IMR-90 (cell line): ENCODE results near the gene KDM4B. TPM values are rescaled to one million over a fixed set of nuclear protein-coding genes. Genes with fewer than 3 reads are reported as not detected.

Experiments used
- ATAC-seq: fragments of 200-7000 bp; cut with Tn5 transposase; 2 replicates; pipeline ENCODE4 v1.9.1; 2020; ENCODE audit warnings: low read depth, mild to moderate bottlenecking, moderate library complexity
- BruUV-seq: library from RNA; stranded (reverse); fragments of 400-500 nt; replicated peaks from 2 replicates; lab custom pipeline; 2021; lab: Mats Ljungman, UMichigan
- CTCF ChIA-PET: fragments of 300-600 bp; formaldehyde crosslinking; extraction: SDS; loops from one replicate; lab custom pipeline; 2021; ENCODE audit warnings: antibody characterized with exemption; lab: Yijun Ruan, JAX
- POLR2A ChIA-PET: fragments of 300-600 bp; sonication (Branson Sonifier 250); formaldehyde crosslinking; loops from one replicate; lab custom pipeline; 2022; ENCODE audit warnings: antibody characterized with exemption; ENCODE audit not compliant: unreplicated experiment; lab: Charles Lee
- DNase-seq: peaks from one replicate; pipeline ENCODE4 v3.0.0; 2013
- H2AFZ ChIP-seq: replicated peaks from 2 replicates; pipeline ENCODE3; 2013; ENCODE audit warnings: low read length, mild to moderate bottlenecking; ENCODE audit not compliant: poor library complexity
- H2AK5ac ChIP-seq: 2 replicates; pipeline ENCODE4 v1.6.1; 2013; ENCODE audit warnings: low read depth, low read length, inconsistent platforms
- H2AK9ac ChIP-seq: replicated peaks from 2 replicates; pipeline ENCODE3; 2013; ENCODE audit warnings: mild to moderate bottlenecking, low read depth, low read length, moderate library complexity; ENCODE audit not compliant: poor library complexity
- H2BK120ac ChIP-seq: 2 replicates; pipeline ENCODE4 v1.6.1; 2013; ENCODE audit warnings: low read depth, low read length, inconsistent platforms
- H2BK15ac ChIP-seq: 3 replicates; pipeline ENCODE4 v1.6.1; 2013; ENCODE audit warnings: low read depth, low read length, inconsistent platforms
- H2BK20ac ChIP-seq: 2 replicates; pipeline ENCODE4 v1.6.1; 2013; ENCODE audit warnings: low read depth, mild to moderate bottlenecking, inconsistent platforms, low read length, moderate library complexity
- H2BK5ac ChIP-seq: 2 replicates; pipeline ENCODE4 v1.6.1; 2013; ENCODE audit warnings: mild to moderate bottlenecking, low read depth, low read length, inconsistent platforms; ENCODE audit not compliant: poor library complexity, severe bottlenecking
- H3K14ac ChIP-seq: replicated peaks from 2 replicates; pipeline ENCODE4 v1.6.1; 2013; ENCODE audit warnings: low read depth, low read length, inconsistent platforms
- H3K18ac ChIP-seq: 2 replicates; pipeline ENCODE4 v1.6.1; 2013; ENCODE audit warnings: low read depth, low read length, control low read depth
- H3K23ac ChIP-seq: 2 replicates; pipeline ENCODE4 v1.6.1; 2013; ENCODE audit warnings: low read depth, low read length, inconsistent platforms
- H3K27ac ChIP-seq: 2 replicates; pipeline ENCODE4 v1.5.1; 2013; ENCODE audit warnings: mild to moderate bottlenecking, control low read depth, low read length; ENCODE audit not compliant: insufficient read depth
- H3K27me3 ChIP-seq: 2 replicates; pipeline ENCODE4 v1.6.1; 2013; ENCODE audit warnings: low read length; ENCODE audit not compliant: control insufficient read depth, insufficient read depth
- H3K36me3 ChIP-seq: 2 replicates; pipeline ENCODE4 v1.6.1; 2013; ENCODE audit warnings: low read length, mixed read lengths; ENCODE audit not compliant: control insufficient read depth, insufficient read depth
- H3K4ac ChIP-seq: 2 replicates; pipeline ENCODE4 v1.6.1; 2013; ENCODE audit warnings: low read depth, low read length, inconsistent platforms
- H3K4me1 ChIP-seq: 2 replicates; pipeline ENCODE4 v1.6.1; 2013; ENCODE audit warnings: low read length, mixed read lengths; ENCODE audit not compliant: control insufficient read depth, insufficient read depth
- H3K4me2 ChIP-seq: 2 replicates; pipeline ENCODE4 v1.6.1; 2013; ENCODE audit warnings: low read depth, mild to moderate bottlenecking, control low read depth, low read length, moderate library complexity
- H3K4me3 ChIP-seq: 2 replicates; pipeline ENCODE4 v1.5.1; 2013; ENCODE audit warnings: low read depth, mild to moderate bottlenecking, control low read depth, low read length, moderate library complexity; ENCODE audit not compliant: insufficient read depth
- H3K56ac ChIP-seq: 2 replicates; pipeline ENCODE4 v1.6.1; 2013; ENCODE audit warnings: low read length, inconsistent platforms; ENCODE audit not compliant: insufficient read depth; ENCODE audit errors: extremely low read depth
- H3K79me1 ChIP-seq, 2 experiments: 2 replicates each; pipeline ENCODE4 v1.6.1; 2013; ENCODE audit warnings: low read length in 2 of 2, inconsistent platforms in 1 of 2, low read depth in 1 of 2
- H3K9ac ChIP-seq: 2 replicates; pipeline ENCODE4 v1.6.1; 2013; ENCODE audit warnings: low read depth, low read length, control low read depth
- H3K9me1 ChIP-seq: 2 replicates; pipeline ENCODE4 v1.6.1; 2013; ENCODE audit warnings: low read length, inconsistent platforms; ENCODE audit not compliant: insufficient read depth
- H3K9me3 ChIP-seq: 2 replicates; pipeline ENCODE4 v1.6.1; 2013; ENCODE audit warnings: low read length; ENCODE audit not compliant: control insufficient read depth, insufficient read depth
- H4K20me1 ChIP-seq: 2 replicates; pipeline ENCODE4 v1.6.1; 2013; ENCODE audit warnings: low read length, inconsistent platforms; ENCODE audit not compliant: insufficient read depth
- H4K5ac ChIP-seq: 2 replicates; pipeline ENCODE4 v1.6.1; 2013; ENCODE audit warnings: mild to moderate bottlenecking, low read depth, low read length, control low read depth
- H4K8ac ChIP-seq, 2 experiments: 2 replicates each; pipeline ENCODE4 v1.6.1; 2013; ENCODE audit warnings: low read depth in 2 of 2, low read length in 2 of 2, control low read depth in 1 of 2, inconsistent platforms in 1 of 2
- H4K91ac ChIP-seq: 2 replicates; pipeline ENCODE4 v1.6.1; 2013; ENCODE audit warnings: low read depth, low read length, inconsistent platforms; ENCODE audit not compliant: insufficient read depth
- BHLHE40 ChIP-seq: fragments of 150-350 bp; IDR thresholded peaks from 2 replicates; pipeline ENCODE4 v1.6.1; 2016; ENCODE audit warnings: mild to moderate bottlenecking, low read depth, low read length
- CEBPB ChIP-seq: IDR thresholded peaks from 2 replicates; pipeline ENCODE4 v1.6.1; 2012; ENCODE audit warnings: low read depth, low read length, improper control_type of control experiment
- CHD1 ChIP-seq: IDR thresholded peaks from 2 replicates; pipeline ENCODE4 v1.6.1; 2012; ENCODE audit warnings: low read depth, low read length, improper control_type of control experiment
- FOS ChIP-seq: fragments of 150-350 bp; IDR thresholded peaks from 2 replicates; pipeline ENCODE4 v1.6.1; 2016; ENCODE audit warnings: low read depth, low read length
- MAFK ChIP-seq: IDR thresholded peaks from 2 replicates; pipeline ENCODE4 v1.6.1; 2012; ENCODE audit warnings: low read depth, low read length, improper control_type of control experiment
- MAZ ChIP-seq: IDR thresholded peaks from 2 replicates; pipeline ENCODE4 v1.6.1; 2012; ENCODE audit warnings: low read depth, mild to moderate bottlenecking, low read length, improper control_type of control experiment, moderate library complexity, borderline replicate concordance
- MXI1 ChIP-seq: IDR thresholded peaks from 2 replicates; pipeline ENCODE4 v1.6.1; 2012; ENCODE audit warnings: low read depth, mild to moderate bottlenecking, low read length, moderate library complexity, borderline replicate concordance
- NFE2L2 ChIP-seq: fragments of 150-350 bp; IDR thresholded peaks from 2 replicates; pipeline ENCODE4 v1.6.1; 2016; ENCODE audit warnings: low read depth, mild to moderate bottlenecking, low read length
- POLR2A ChIP-seq: IDR thresholded peaks from 2 replicates; pipeline ENCODE4 v1.6.1; 2012; ENCODE audit warnings: mild to moderate bottlenecking, low read depth, low read length
- RAD21 ChIP-seq: IDR thresholded peaks from 2 replicates; pipeline ENCODE4 v1.6.1; 2012; ENCODE audit warnings: low read length, improper control_type of control experiment
- RCOR1 ChIP-seq: IDR thresholded peaks from 2 replicates; pipeline ENCODE4 v1.6.1; 2012; ENCODE audit warnings: mild to moderate bottlenecking, low read length, improper control_type of control experiment; ENCODE audit not compliant: insufficient replicate concordance
- RFX5 ChIP-seq: IDR thresholded peaks from 2 replicates; pipeline ENCODE4 v1.8.0; 2012; ENCODE audit warnings: low read depth, mild to moderate bottlenecking, low read length, moderate library complexity
- SMC3 ChIP-seq: fragments of 150-350 bp; IDR thresholded peaks from 2 replicates; pipeline ENCODE4 v1.6.1; 2016; ENCODE audit warnings: low read depth, mild to moderate bottlenecking, antibody characterized with exemption, low read length, moderate library complexity
- WGBS, 2 experiments: methylation state at CpG; one replicate each; pipeline versions ENCODE4 v1.1.5 to v1.1.7; 2013; ENCODE audit warnings: missing lambda C conversion rate in 2 of 2; ENCODE audit not compliant: insufficient read length in 1 of 2; ENCODE audit errors: extremely low coverage in 2 of 2; 5-methylcytosine and 5-hydroxymethylcytosine counted together
- dilution Hi-C: fragments of 300-500 bp; cut with HindIII; formaldehyde crosslinking; loops from one replicate; pipeline ENCODE4 v1.14.3; 2018; ENCODE audit warnings: low sequenced_read_pairs; ENCODE audit not compliant: unreplicated experiment
- in situ Hi-C: fragments of 300-500 bp; cut with MboI; formaldehyde crosslinking; loops from 3 replicates; pipeline ENCODE4 v1.14.3; 2019; ENCODE audit warnings: low sequenced_read_pairs, inconsistent platforms, mixed read lengths
- intact Hi-C: fragments of 100-400 bp; cut with micrococcal nuclease; formaldehyde crosslinking; loops from 2 replicates; pipeline ENCODE4 v1.10.0; 2022
- polyA plus RNA-seq, 3 experiments: library from polyadenylated mRNA; depleted of rRNA; stranded (reverse); fragments of >200 nt; gene quantifications; 2 replicates each; pipeline ENCODE4 v1.2.3, GENCODE V29; 2012; ENCODE audit warnings: low replicate concordance in 1 of 3
- total RNA-seq: library from RNA; depleted of rRNA; stranded (reverse); fragments of >200 nt; gene quantifications from 2 replicates; pipeline ENCODE4 v1.2.3, GENCODE V29; 2012
- TF ChIP-seq, protein P1 (sequence below): conservative IDR thresholded peaks from 2 replicates; pipeline ENCODE4 v1.5.1; 2012; ENCODE audit warnings: mild to moderate bottlenecking, low read depth, low read length, improper control_type of control experiment
- TF ChIP-seq, protein P2 (sequence below): fragments of 150-350 bp; IDR thresholded peaks from 2 replicates; pipeline ENCODE4 v1.6.1; 2016; ENCODE audit warnings: low read depth, mild to moderate bottlenecking, low read length, moderate library complexity, borderline replicate concordance
- TF ChIP-seq, protein P3 (sequence below): fragments of 150-350 bp; IDR thresholded peaks from 2 replicates; pipeline ENCODE4 v1.6.1; 2017; ENCODE audit warnings: mild to moderate bottlenecking, antibody characterized with exemption, low read length, low read depth

KDM4B gene
- total and polyA plus RNA-seq, 2 of the 4 experiments (the other 2 are of a cell fraction): 5.0 to 17.9 TPM

DNA sequence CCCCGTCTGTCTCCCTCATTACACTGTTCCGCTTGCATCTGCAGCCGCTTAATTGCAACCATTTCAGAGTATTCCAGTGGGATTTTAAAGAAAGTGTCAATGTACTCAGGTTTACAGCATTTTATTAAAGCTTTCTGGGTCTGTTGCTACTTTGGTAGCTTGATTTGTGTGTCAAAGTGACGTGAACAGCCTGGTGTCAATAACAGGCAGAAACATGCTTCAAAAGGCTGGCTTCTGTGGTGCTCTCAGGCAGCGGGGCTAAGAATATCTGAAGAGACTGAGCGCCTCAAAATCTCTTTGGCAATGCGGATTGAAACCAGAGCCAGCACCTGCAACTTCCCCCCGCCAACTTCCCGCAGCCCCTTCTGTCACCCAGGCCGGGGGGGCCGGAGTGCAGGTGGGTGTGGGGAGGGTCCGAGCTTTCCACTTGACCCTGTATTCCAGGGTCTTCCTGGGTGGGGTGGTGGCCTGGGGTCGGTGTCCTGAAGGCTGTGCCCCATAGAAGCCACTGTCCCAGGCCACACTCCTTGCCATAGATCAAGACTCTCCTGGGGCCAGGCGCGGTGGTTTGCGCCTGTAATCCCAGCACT lies 81.2 kb downstream of the KDM4B start:
- H3K56ac ChIP-seq: no peak overlapping the region
- POLR2A ChIA-PET: no interaction called here
- H3K4ac ChIP-seq: no peak overlapping the region
- H3K27ac ChIP-seq: no peak overlapping the region
- H4K20me1 ChIP-seq: peaks cover 75% of the 10 kb centered on the region
- H3K36me3 ChIP-seq: peaks cover 22% of the 10 kb centered on the region
- in situ Hi-C loops (loop anchor here (5.0 kb wide), 1 partner anchor 527 kb away; no protein-coding TSS in a partner anchor), intact Hi-C loops (no loop called here), dilution Hi-C loops (no loop called here)
- WGBS, 2 experiments: 93% methylated on average over 5 of the region's 16 CpGs; no CpG with 5 or more reads in 1 of the 2 experiments
- no peak overlapping the region for H2BK120ac ChIP-seq
- H2AK5ac ChIP-seq: no peak overlapping the region
- H2BK20ac ChIP-seq: no peak overlapping the region
- no peaks in the 10 kb centered on the region for H3K27me3 ChIP-seq
- H3K18ac ChIP-seq: no peak overlapping the region
- CTCF ChIA-PET: no interaction called here
- peaks cover 2% of the 10 kb centered on the region; the same call in 1 of the 2 replicates for H3K9me1 ChIP-seq
- H2AK9ac ChIP-seq: peak overlapping the region; percentile 1
- H2BK15ac ChIP-seq: no peak overlapping the region
- no TSS peak for BruUV-seq
- no peak overlapping the region for H2AFZ ChIP-seq
- H3K4me3 ChIP-seq: no peak overlapping the region
- H3K9ac ChIP-seq: no peak overlapping the region
- H3K4me1 ChIP-seq: peaks cover 21% of the 10 kb centered on the region
- H3K9me3 ChIP-seq: no peaks in the 10 kb centered on the region
- no peak for ATAC-seq
- H3K14ac ChIP-seq: no peak overlapping the region
- H3K79me1 ChIP-seq: peaks cover 6 to 70% of the 10 kb centered on the region in 2 experiments; a peak in 3 of 4 replicates
- no peak overlapping the region for H3K4me2 ChIP-seq
- H3K23ac ChIP-seq: no peak overlapping the region
- TF ChIP-seq RFX5 (no peak), SMC3 (no peak), RCOR1 (no peak), POLR2A (no peak), RAD21 (no peak), MAFK (no peak), BHLHE40 (no peak), MXI1 (no peak), NFE2L2 (no peak), CHD1 (no peak), CEBPB (no peak), MAZ (no peak), FOS (no peak)
- TF ChIP-seq, protein P1, sequence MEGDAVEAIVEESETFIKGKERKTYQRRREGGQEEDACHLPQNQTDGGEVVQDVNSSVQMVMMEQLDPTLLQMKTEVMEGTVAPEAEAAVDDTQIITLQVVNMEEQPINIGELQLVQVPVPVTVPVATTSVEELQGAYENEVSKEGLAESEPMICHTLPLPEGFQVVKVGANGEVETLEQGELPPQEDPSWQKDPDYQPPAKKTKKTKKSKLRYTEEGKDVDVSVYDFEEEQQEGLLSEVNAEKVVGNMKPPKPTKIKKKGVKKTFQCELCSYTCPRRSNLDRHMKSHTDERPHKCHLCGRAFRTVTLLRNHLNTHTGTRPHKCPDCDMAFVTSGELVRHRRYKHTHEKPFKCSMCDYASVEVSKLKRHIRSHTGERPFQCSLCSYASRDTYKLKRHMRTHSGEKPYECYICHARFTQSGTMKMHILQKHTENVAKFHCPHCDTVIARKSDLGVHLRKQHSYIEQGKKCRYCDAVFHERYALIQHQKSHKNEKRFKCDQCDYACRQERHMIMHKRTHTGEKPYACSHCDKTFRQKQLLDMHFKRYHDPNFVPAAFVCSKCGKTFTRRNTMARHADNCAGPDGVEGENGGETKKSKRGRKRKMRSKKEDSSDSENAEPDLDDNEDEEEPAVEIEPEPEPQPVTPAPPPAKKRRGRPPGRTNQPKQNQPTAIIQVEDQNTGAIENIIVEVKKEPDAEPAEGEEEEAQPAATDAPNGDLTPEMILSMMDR: no peak
- TF ChIP-seq, protein P2, sequence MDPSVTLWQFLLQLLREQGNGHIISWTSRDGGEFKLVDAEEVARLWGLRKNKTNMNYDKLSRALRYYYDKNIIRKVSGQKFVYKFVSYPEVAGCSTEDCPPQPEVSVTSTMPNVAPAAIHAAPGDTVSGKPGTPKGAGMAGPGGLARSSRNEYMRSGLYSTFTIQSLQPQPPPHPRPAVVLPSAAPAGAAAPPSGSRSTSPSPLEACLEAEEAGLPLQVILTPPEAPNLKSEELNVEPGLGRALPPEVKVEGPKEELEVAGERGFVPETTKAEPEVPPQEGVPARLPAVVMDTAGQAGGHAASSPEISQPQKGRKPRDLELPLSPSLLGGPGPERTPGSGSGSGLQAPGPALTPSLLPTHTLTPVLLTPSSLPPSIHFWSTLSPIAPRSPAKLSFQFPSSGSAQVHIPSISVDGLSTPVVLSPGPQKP: no peak
- TF ChIP-seq, protein P3, sequence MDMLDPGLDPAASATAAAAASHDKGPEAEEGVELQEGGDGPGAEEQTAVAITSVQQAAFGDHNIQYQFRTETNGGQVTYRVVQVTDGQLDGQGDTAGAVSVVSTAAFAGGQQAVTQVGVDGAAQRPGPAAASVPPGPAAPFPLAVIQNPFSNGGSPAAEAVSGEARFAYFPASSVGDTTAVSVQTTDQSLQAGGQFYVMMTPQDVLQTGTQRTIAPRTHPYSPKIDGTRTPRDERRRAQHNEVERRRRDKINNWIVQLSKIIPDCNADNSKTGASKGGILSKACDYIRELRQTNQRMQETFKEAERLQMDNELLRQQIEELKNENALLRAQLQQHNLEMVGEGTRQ: no peak
- no peak for DNase-seq
- H4K8ac ChIP-seq: no peak overlapping the region
- no peak overlapping the region for H4K5ac ChIP-seq
- H2BK5ac ChIP-seq: no peak overlapping the region
- H4K91ac ChIP-seq: no peak overlapping the region
